Smooth muscle cell (in vitro differentiated cells): ENCODE measurements around the gene KCNH3. TPM values are rescaled to one million over a fixed set of nuclear protein-coding genes. Genes with fewer than 3 reads are reported as not detected.

ENCODE experiments used
- DNase-seq: peaks from one replicate; lab custom pipeline; 2025; ENCODE audit not compliant: unreplicated experiment; lab: John Stamatoyannopoulos, UW
- H2AFZ ChIP-seq: fragments of 200-600 bp; sonication (generic); 2 replicates; pipeline ENCODE4 v1.6.0; 2016; ENCODE audit warnings: antibody characterized with exemption, low read depth, mild to moderate bottlenecking
- H3F3A ChIP-seq: fragments of 200-600 bp; sonication (generic); 2 replicates; pipeline ENCODE4 v1.6.0; 2017; ENCODE audit warnings: antibody characterized with exemption, low read depth
- H3K27ac ChIP-seq: fragments of 200-600 bp; sonication (generic); 2 replicates; pipeline ENCODE4 v1.5.1; 2016; ENCODE audit warnings: low read depth, mild to moderate bottlenecking
- H3K27me3 ChIP-seq: fragments of 200-600 bp; sonication (generic); 2 replicates; pipeline ENCODE4 v1.6.1; 2016; ENCODE audit warnings: low read depth, mild to moderate bottlenecking
- H3K36me3 ChIP-seq: fragments of 200-600 bp; sonication (generic); 2 replicates; pipeline ENCODE4 v1.5.1; 2016; ENCODE audit warnings: low read depth
- H3K4me1 ChIP-seq: fragments of 200-600 bp; sonication (generic); 2 replicates; pipeline ENCODE4 v1.5.1; 2016; ENCODE audit warnings: low read depth
- H3K4me2 ChIP-seq: fragments of 200-600 bp; sonication (generic); 2 replicates; pipeline ENCODE4 v1.6.0; 2016; ENCODE audit warnings: mild to moderate bottlenecking
- H3K4me3 ChIP-seq: fragments of 200-600 bp; sonication (generic); 2 replicates; pipeline ENCODE4 v1.5.1; 2016; ENCODE audit warnings: mild to moderate bottlenecking
- H3K79me2 ChIP-seq: fragments of 200-600 bp; sonication (generic); 2 replicates; pipeline ENCODE4 v1.6.0; 2016; ENCODE audit warnings: low read depth, mild to moderate bottlenecking
- H3K9ac ChIP-seq: fragments of 200-600 bp; sonication (generic); 2 replicates; pipeline ENCODE4 v1.6.0; 2016; ENCODE audit warnings: low read depth
- H3K9me3 ChIP-seq: fragments of 200-600 bp; sonication (generic); replicated peaks from 2 replicates; pipeline ENCODE4 v1.5.1; 2016; ENCODE audit warnings: low read depth
- H4K20me1 ChIP-seq: fragments of 200-600 bp; sonication (generic); 2 replicates; pipeline ENCODE4 v1.6.0; 2016; ENCODE audit warnings: low read depth
- CTCF ChIP-seq: fragments of 200-600 bp; sonication (generic); IDR thresholded peaks from 2 replicates; pipeline ENCODE4 v1.5.1; 2017; ENCODE audit warnings: borderline replicate concordance, mild to moderate bottlenecking, antibody characterized with exemption; ENCODE audit not compliant: insufficient read depth, poor library complexity, severe bottlenecking
- WGBS: methylation state at CpG from one replicate; pipeline ENCODE4 v1.1.7; 2016; ENCODE audit warnings: low lambda C conversion rate; 5-methylcytosine and 5-hydroxymethylcytosine counted together
- polyA plus RNA-seq: library from polyadenylated mRNA; unstranded; fragments of >200 nt; fragmentation: Nextera tagmentation; extraction: Ambion mirVana; gene quantifications from 2 replicates; pipeline ENCODE4 v1.2.1, GENCODE V29; 2016
- total RNA-seq: library from RNA; depleted of rRNA; stranded (reverse); fragments of >200 nt; gene quantifications from 2 replicates; pipeline ENCODE4 v1.2.3, GENCODE V29; 2014

Gene KCNH3
- total and polyA plus RNA-seq, 2 experiments from 2014 or later = 0.09 to 0.94 TPM

- Histone ChIP-seq H3K27me3 (no peaks in the 10 kb centered on the region), H3K36me3 (no peaks in the 10 kb centered on the region), H2AFZ (no peak overlapping the region), H3K27ac (no peak overlapping the region), H4K20me1 (no peaks in the 10 kb centered on the region), H3K9ac (no peak overlapping the region), H3K79me2 (no peaks in the 10 kb centered on the region), H3K4me3 (no peak overlapping the region), H3K4me2 (no peak overlapping the region), H3K9me3 (no peaks in the 10 kb centered on the region), H3K4me1 (no peaks in the 10 kb centered on the region), H3F3A (no peaks in the 10 kb centered on the region)
- DNase-seq = no peak
- 92% methylated on average over 7 of the region's 7 CpGs for WGBS
- no peak for TF ChIP-seq CTCF
These were observed 19.0 kb downstream of the KCNH3 start for GRCh38 chr12:49557917-49558215.

- Histone ChIP-seq H3K36me3 (no peaks in the 10 kb centered on the region), H3K9me3 (no peaks in the 10 kb centered on the region), H3K4me2 (no peak overlapping the region), H3K27ac (no peak overlapping the region), H3K4me3 (no peak overlapping the region), H2AFZ (no peak overlapping the region), H4K20me1 (no peaks in the 10 kb centered on the region), H3K27me3 (no peaks in the 10 kb centered on the region), H3K4me1 (no peaks in the 10 kb centered on the region), H3K9ac (no peak overlapping the region), H3K79me2 (no peaks in the 10 kb centered on the region), H3F3A (no peaks in the 10 kb centered on the region)
- DNase-seq = no peak
- 99% methylated on average over 13 of the region's 13 CpGs for WGBS
- no peak for TF ChIP-seq CTCF
These were observed 19.7 kb downstream of the KCNH3 start for GRCh38 chr12:49558526-49558925.

- H3K9me3 ChIP-seq = no peaks in the 10 kb centered on the region
- no peaks in the 10 kb centered on the region for H3K4me1 ChIP-seq
- no peak overlapping the region for H3K4me2 ChIP-seq
- no peaks in the 10 kb centered on the region for H3K36me3 ChIP-seq
- no peak overlapping the region for H3K27ac ChIP-seq
- WGBS = 96% methylated on average over 17 of the region's 17 CpGs
- TF ChIP-seq CTCF = no peak
- H2AFZ ChIP-seq = no peak overlapping the region
- H3K27me3 ChIP-seq = no peaks in the 10 kb centered on the region
- H4K20me1 ChIP-seq = no peaks in the 10 kb centered on the region
- no peak overlapping the region for H3K4me3 ChIP-seq
- no peaks in the 10 kb centered on the region for H3K79me2 ChIP-seq
- H3F3A ChIP-seq = no peaks in the 10 kb centered on the region
- no peak overlapping the region for H3K9ac ChIP-seq
- DNase-seq = no peak
These were observed 20.3 kb downstream of the KCNH3 start for GRCh38 chr12:49559011-49559675.

- no peaks in the 10 kb centered on the region for H3F3A ChIP-seq
- H3K79me2 ChIP-seq = no peaks in the 10 kb centered on the region
- H3K27ac ChIP-seq = no peak overlapping the region
- 97% methylated on average over 7 of the region's 7 CpGs for WGBS
- no peaks in the 10 kb centered on the region for H3K9me3 ChIP-seq
- H3K4me3 ChIP-seq = no peak overlapping the region
- DNase-seq = no peak
- no peak overlapping the region for H2AFZ ChIP-seq
- H3K9ac ChIP-seq = no peak overlapping the region
- H3K4me2 ChIP-seq = no peak overlapping the region
- H3K27me3 ChIP-seq = no peaks in the 10 kb centered on the region
- H4K20me1 ChIP-seq = no peaks in the 10 kb centered on the region
- H3K36me3 ChIP-seq = no peaks in the 10 kb centered on the region
- H3K4me1 ChIP-seq = no peaks in the 10 kb centered on the region
- no peak for TF ChIP-seq CTCF
These were observed 21.9 kb downstream of the KCNH3 start for GRCh38 chr12:49560695-49561094.
